Measurements from ENCODE around the gene GAL.
A peak's percentile ranks its signal among the peaks of the same experiment; 100 is the strongest.

GAL gene

GRCh38 chr11:68659158-68659921 is 25.0 kb upstream of the GAL start:
- DNase-seq, result no peak

DNA sequence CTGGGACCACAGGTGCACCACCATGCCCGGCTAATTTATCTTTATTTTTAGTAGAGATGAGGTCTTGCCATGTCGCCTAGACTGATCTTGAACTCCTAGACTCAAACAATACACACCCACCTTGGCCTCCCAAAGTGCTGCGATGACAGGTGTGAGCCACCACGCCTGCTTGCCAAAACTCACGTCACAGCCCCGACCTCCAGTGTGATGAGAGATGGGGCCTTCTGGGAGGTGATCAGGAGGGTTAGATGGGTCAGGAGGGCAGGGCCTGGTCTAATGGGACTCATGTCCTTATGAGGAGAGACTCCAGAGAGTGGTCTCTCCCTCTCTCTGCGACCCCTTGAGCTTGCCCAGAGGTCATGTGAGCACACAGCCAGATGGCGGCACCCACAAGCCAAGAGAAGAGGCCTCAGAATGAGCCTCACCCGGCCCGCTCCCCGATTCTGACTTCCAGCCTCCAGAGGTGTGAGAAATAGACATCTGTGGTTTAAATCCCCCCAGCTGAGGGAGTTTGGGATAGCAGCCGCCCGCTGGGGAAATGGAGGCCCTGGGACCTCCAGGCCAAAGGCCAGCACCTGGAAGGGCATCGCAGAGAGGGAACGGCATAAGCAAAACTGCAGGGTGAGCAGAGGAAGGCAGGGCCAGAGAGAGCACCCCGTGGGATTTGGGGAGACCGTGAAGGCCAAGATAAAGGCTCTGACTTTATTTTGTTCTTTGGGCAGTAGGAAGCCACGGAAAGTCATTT is 24.1 kb upstream of the GAL start:
- DNase-seq, result no peak

- DNase-seq, result no peak
Measured at GRCh38 chr11:68661014-68661413, 23.3 kb upstream of the GAL start.

GRCh38 chr11:68661697-68662603 is 22.4 kb upstream of the GAL start:
- DNase-seq, result no peak

- DNase-seq, result no peak
Measured at GRCh38 chr11:68663482-68664010, 20.8 kb upstream of the GAL start.

- no peak for DNase-seq
Measured at GRCh38 chr11:68664141-68664540, 20.2 kb upstream of the GAL start.

DNA sequence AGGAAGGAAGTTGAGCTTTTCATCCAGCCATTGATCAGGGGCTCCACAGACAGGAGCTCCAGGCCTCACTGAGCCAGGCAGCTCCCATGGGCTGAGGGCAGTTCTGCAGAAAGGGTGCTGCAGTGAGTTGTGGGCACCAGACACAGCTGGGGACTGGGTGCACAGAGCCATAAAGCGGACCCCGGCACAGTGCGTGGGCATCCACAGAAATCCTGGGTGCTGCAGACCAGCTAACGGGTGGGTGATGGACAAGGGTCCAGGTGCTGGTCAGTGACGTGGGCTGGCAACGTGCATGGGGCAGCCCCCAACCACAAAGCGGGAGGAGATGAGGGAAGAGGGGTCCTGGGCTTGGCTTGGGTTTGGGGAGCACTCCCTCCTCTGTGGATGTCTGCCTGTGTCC is 19.4 kb upstream of the GAL start:
- DNase-seq, result no peak

DNA sequence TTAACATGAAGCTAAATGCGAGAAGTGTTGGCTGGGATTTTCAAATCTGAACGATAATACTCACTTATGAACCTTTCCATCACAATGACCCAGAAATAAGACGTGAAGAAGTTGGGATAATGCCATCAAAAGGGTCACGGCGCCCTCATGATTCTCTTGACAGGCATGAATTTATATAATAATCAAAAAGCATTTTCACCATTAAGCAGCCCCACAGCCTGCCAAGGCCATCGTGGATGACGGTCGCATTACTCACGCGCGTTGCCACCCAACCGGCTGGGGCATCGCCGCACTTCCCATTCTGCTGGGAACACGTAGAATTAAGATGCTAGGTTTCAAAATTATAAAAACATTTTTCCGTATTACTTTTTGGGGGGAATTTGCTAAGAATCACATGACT is 18.9 kb upstream of the GAL start:
- no peak for DNase-seq

- DNase-seq, result no peak
Measured at GRCh38 chr11:68666849-68667248, 17.5 kb upstream of the GAL start.

DNA sequence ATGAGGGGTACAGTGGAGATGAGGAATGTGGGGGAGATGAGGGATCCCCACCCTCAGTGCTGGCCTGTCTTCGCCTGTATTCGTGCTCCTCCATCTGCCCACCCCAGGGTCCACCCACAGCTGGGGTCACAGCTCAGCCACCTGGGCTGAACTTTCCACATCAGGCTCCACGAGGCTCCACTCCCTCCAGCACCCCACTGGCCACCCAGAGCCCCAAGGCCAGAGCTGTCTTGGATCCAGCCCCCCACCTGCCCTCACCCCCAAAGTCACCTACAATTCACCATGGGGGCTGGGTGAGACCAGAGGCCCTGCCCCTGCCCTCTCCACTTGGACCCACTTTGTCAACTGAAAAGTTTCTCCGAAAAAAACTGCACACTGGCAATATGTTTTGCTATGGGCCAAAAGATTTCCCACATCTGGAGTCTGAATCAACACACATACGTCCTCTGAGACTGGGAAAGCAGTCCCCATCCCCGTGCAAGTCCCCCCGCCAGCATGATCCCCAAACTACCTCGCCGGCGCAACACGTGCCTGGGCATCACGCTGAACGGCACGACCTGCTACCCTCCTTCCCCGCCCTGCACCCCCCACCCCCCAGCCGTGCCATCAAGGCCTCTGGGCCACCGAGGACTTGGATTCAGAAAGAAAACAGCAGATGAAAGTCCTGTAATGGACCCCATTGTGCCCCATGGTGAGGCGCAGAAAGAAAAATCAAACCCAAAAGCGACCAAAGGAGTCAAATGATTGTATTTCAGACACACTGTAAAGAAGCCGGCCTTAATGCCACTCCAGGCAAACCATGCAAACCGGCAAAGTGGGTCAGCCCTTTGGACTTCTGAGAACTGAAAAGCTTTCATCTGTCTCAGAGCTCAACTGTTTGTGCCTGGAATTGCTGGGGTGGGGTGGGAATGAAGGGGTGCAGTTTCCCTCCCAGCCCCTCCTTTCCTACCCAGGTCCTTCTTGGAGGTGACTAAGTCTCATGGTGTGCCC is 16.5 kb upstream of the GAL start:
- DNase-seq, result no peak

DNA sequence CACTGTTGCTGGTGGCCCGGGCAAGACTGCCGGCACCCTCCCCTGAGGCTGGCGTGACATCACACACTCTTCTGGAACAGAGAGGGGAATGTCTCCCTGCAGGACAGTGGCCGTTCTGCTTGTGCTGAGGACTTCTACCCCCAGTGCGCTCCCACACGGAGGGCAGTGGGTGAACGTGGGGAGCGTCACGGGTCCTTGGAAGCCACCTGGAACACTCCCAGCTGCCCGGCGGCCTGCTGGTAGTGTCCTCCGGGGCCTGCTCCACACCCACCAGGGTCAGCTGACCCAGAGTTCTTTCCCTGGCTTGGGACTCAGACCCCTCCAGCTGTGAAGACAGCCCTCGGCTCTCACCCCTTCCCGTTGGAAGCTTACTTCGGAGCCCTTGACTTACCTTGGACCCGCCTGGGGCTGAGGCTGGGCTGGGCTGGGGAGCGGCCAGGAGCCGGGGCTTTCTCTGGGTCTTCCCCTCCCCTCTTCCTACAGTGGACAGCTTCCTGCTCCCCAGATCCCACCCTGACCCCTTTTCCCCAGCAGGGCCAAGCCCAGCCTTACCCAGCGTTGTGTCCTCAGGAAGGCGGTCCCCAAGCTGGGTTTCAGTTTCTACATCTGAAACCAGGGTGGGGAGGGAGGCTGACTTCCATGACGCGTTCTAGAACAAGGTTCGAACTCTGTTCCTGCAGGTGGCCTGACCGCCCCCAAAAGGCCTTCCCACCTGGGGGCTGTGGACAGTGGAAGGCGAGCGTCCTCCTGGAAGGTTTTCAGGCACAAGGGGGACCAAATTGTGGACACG is 14.8 kb upstream of the GAL start:
- DNase-seq, result no peak

GRCh38 chr11:68670208-68670992 is 13.9 kb upstream of the GAL start:
- no peak for DNase-seq

DNA sequence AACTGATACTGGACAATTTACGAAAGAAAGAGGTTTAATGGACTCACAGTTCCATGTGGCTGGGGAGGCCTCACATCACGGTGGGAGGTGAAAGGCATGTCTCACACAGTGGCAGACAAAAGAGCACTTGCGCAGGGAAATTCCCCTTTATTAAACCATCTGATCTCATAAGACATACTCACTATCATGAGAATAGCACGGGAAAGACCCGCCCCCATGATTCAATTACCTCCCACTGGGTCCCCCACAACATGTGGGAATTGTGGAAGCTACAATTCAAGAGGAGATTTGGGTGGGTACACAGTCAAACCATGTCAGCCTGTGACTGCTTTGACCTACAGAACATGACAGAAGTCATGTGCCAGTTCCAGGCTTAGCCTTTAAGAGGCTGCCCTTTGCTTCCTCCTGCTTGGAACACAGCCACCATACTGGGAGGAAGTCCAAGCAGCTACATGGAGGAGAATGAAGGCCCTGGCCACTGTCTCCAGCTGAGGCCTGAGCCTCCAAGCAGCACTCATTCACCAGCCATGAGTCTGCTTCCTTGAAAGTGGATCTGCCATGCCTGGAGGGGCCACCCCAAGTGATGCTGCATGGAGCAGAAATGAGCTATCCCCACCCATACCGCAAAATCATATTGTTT is 10.9 kb upstream of the GAL start:
- no peak for DNase-seq

DNA sequence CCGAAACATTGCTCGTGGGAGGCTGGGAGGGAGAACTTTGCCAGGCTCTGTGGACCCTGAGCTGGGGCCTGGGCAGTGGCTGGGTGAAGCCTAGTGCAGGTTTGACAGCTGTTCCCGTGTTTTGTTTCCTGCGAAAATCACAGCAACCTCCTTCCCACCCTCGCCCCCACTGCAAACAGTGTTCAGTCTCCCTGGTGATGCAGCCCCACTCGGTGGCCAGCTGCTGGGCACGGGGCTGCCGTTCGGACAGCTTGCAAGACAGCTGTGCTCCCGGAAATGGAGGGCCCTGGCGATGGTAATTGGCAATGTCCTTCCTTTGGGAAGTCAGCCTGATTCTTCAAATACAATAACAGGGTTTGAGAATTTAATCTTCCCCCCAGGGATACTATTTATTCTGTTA is 10.4 kb upstream of the GAL start:
- no peak for DNase-seq

DNA sequence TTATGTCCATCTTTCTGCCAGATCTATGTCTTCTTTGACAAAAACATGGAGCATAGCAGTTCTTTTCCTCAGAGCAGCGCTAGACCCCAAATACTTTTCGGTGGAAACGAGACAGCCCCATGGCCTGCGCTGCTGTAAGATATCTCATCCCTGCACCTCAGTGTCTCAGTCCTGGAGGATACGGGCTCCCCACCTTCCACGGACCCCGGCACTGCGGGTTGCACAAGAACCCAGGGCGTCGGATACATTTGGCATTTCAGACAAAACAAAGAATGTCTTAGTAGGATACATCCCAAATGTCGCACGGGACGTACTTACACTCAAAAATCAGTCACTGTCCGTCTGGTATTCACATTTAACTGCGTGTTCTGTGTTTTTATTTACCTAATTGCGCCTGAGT is 9.9 kb upstream of the GAL start:
- DNase-seq, result no peak

DNA sequence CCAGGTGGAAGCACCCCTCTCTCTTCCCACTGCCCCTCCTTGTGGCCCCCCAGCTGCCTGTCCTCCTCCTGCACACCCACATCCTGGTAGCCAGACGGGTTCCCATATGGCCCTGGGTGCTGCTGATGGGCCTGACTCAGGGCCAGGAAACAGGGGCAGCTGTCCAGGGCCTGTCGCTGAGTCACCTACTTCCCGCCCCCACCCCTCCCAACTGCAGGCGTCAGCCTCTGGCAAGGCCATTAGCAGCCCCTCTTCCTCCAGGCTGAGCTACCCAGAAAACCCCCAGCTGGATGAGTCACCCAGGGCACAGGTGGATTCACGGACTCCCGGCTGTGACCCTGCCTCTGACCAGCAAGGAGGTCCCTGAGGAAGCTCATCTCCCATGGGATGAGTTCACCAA is 6.9 kb upstream of the GAL start:
- no peak for DNase-seq

- DNase-seq, result no peak
Measured at GRCh38 chr11:68678031-68678441, 6.3 kb upstream of the GAL start.

GRCh38 chr11:68680541-68681231 is 3.7 kb upstream of the GAL start:
- DNase-seq, result no peak

DNA sequence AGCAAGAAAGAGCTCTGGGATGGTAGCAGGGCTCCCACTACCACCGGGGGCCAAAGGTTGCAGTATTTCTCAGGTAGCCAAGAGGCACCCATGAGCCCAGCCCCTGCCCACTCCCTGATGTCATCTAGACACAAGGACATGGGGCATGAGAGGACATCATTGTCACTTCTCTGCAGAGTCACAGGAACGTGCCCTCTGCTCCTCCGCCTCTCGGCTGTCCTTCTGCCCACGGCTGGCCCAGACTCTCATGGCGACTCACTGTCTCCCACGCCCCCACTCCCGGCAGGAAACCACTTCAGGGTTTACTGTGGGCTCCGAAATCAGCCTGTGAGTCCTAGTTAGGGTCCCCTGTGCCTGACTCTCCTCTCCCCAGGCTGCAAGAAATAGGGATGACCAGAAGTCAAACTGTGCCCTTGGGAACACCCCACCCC is 1.8 kb upstream of the GAL start:
- peak; percentile 42 for DNase-seq

Measured in stimulated activated CD8-positive, alpha-beta memory T cell treated with anti-CD3 and anti-CD28 coated beads, Interleukin-4, amount 100 ng/mL, for 48 hours (primary cell).